ENCODE data around the gene PTF1A.

The PTF1A gene

GRCh38 chr10:23203369-23204325 lies 11.5 kb downstream of the PTF1A start:
- Histone ChIP-seq H3K27ac (no peak overlapping the region), H3K4me3 (IDR thresholded peaks at IDR 0.05; ENCODE audit: insufficient read depth, low read depth, low read length) (no peak overlapping the region), H3K79me2 (ENCODE audit: insufficient read depth, low read depth) (no peaks in the 10 kb centered on the region), H3K4me1 (ENCODE audit: low read depth, poor library complexity, severe bottlenecking) (no peaks in the 10 kb centered on the region), H4K20me1 (ENCODE audit: insufficient read depth) (no peaks in the 10 kb centered on the region), H3K27me3 (ENCODE audit: insufficient read depth, low read depth) (no peaks in the 10 kb centered on the region), H3K9ac (no peak overlapping the region), H3K36me3 (ENCODE audit: insufficient read depth) (no peaks in the 10 kb centered on the region), H2AFZ (ENCODE audit: low read depth) (no peak overlapping the region), H3K4me2 (no peak overlapping the region)
- no peak for TF ChIP-seq CTCF (conservative IDR thresholded peaks at IDR 0.05; ENCODE audit: low read depth, low read length)

- Histone ChIP-seq H3K79me2 (ENCODE audit: insufficient read depth, low read depth) (no peaks in the 10 kb centered on the region), H3K4me2 (no peak overlapping the region), H3K4me1 (ENCODE audit: low read depth, poor library complexity, severe bottlenecking) (no peaks in the 10 kb centered on the region), H3K27me3 (ENCODE audit: insufficient read depth, low read depth) (no peaks in the 10 kb centered on the region), H3K27ac (no peak overlapping the region), H2AFZ (ENCODE audit: low read depth) (no peak overlapping the region), H3K4me3 (IDR thresholded peaks at IDR 0.05; ENCODE audit: insufficient read depth, low read depth, low read length) (no peak overlapping the region), H4K20me1 (ENCODE audit: insufficient read depth) (no peaks in the 10 kb centered on the region), H3K9ac (no peak overlapping the region), H3K36me3 (ENCODE audit: insufficient read depth) (no peaks in the 10 kb centered on the region)
- TF ChIP-seq CTCF (conservative IDR thresholded peaks at IDR 0.05; ENCODE audit: low read depth, low read length): no peak
Observed at GRCh38 chr10:23204773-23205172, 12.7 kb downstream of the PTF1A start.

GRCh38 chr10:23205972-23206642 lies 14.0 kb downstream of the PTF1A start:
- Histone ChIP-seq H4K20me1 (ENCODE audit: insufficient read depth) (no peaks in the 10 kb centered on the region), H2AFZ (ENCODE audit: low read depth) (no peak overlapping the region), H3K9ac (no peak overlapping the region), H3K4me2 (no peak overlapping the region), H3K27me3 (ENCODE audit: insufficient read depth, low read depth) (no peaks in the 10 kb centered on the region), H3K27ac (no peak overlapping the region), H3K36me3 (ENCODE audit: insufficient read depth) (no peaks in the 10 kb centered on the region), H3K4me1 (ENCODE audit: low read depth, poor library complexity, severe bottlenecking) (peaks cover 4% of the 10 kb centered on the region), H3K79me2 (ENCODE audit: insufficient read depth, low read depth) (no peaks in the 10 kb centered on the region), H3K4me3 (IDR thresholded peaks at IDR 0.05; ENCODE audit: insufficient read depth, low read depth, low read length) (no peak overlapping the region)
- no peak for TF ChIP-seq CTCF (conservative IDR thresholded peaks at IDR 0.05; ENCODE audit: low read depth, low read length)

- no peak overlapping the region for H3K4me2 ChIP-seq
- H3K36me3 ChIP-seq (ENCODE audit: insufficient read depth): no peaks in the 10 kb centered on the region
- TF ChIP-seq CTCF (conservative IDR thresholded peaks at IDR 0.05; ENCODE audit: low read depth, low read length): no peak
- no peaks in the 10 kb centered on the region for H3K79me2 ChIP-seq (ENCODE audit: insufficient read depth, low read depth)
- H4K20me1 ChIP-seq (ENCODE audit: insufficient read depth): no peaks in the 10 kb centered on the region
- no peak overlapping the region for H3K4me3 ChIP-seq (IDR thresholded peaks at IDR 0.05; ENCODE audit: insufficient read depth, low read depth, low read length)
- no peak overlapping the region for H3K9ac ChIP-seq
- no peaks in the 10 kb centered on the region for H3K27me3 ChIP-seq (ENCODE audit: insufficient read depth, low read depth)
- no peak overlapping the region for H3K27ac ChIP-seq
- no peak overlapping the region for H2AFZ ChIP-seq (ENCODE audit: low read depth)
- peaks cover 11% of the 10 kb centered on the region for H3K4me1 ChIP-seq (ENCODE audit: low read depth, poor library complexity, severe bottlenecking)
Observed at GRCh38 chr10:23217471-23217870, 25.4 kb downstream of the PTF1A start.
